ENCODE data around the gene LKAAEAR1. TPM values are rescaled to one million over a fixed set of nuclear protein-coding genes. Genes with fewer than 3 reads are reported as not detected.

The LKAAEAR1 gene
- total and polyA plus RNA-seq, 3 experiments from 2014 or later: 0.29 to 1.2 (median 0.39) TPM

DNA sequence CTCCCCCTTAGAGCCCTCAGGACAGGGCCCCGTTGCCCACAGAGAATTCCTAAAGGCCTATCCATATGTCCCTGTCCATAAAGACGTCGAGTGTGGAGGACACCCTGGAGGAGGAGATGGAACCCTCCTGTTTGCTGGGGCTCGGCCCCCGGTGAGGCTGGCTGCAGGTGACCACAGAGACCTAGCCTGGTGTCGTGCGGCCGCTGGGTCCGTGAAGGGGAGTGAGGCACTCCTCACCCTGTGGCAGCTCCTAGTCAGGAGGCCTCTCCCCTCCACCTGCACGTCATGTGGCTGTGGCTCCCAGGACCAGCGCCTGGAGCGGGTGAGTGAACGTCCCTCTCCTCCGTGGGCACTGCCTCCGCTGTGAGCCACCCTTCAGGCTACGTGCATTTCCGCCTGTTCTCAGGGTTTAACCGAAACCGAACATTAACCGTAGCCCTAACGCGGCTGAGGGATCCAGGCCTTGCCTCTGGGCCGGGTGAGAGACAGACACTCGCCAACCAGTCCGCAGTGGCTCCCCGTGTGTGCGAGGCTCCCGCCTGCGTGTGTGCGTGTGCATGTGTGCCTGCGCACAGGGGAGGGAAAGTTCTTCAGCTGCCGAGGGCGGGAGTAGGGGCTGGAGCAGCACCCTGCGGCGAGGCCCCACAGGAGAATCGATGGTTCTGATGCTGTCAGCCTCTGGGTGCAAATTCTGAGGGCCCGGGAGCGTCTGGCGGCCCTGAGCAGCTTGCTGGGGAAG, 27.1 kb downstream of the LKAAEAR1 start:
- no peaks in the 10 kb centered on the region for H3K9me3 ChIP-seq (ENCODE audit: low read length)
- peaks cover 8% of the 10 kb centered on the region for H3K4me1 ChIP-seq (ENCODE audit: insufficient read depth, low read length)
- peaks cover 9 to 19% of the 10 kb centered on the region in 2 donors for H3K27me3 Mint-ChIP-seq
- no peak overlapping the region for H3K27ac Mint-ChIP-seq
- H3K27me3 ChIP-seq (ENCODE audit: insufficient read depth, low read length, poor library complexity, severe bottlenecking): peaks cover 2% of the 10 kb centered on the region
- peak overlapping the region in 4 of 7 donors; percentile 36 to 53 (median 42) for H3K4me3 Mint-ChIP-seq
- no peak overlapping the region for H3K27ac ChIP-seq (ENCODE audit: low read depth, low read length)
- CTCF ChIA-PET: interaction anchor here (0.6 to 3.2 kb wide), 13 partner anchors 13 to 476 kb away, joined by 3 to 28 read pairs (median 4); partner anchors contain the start of genes C20orf204, LKAAEAR1, PRPF6 and SAMD10
- no peak overlapping the region for H3K4me3 ChIP-seq (ENCODE audit: low read length)
- H3K36me3 Mint-ChIP-seq: no peaks in the 10 kb centered on the region
- peaks cover 2 to 15% (median 13%) of the 10 kb centered on the region in 3 donors for H3K4me1 Mint-ChIP-seq
- POLR2A ChIA-PET: interaction anchor here (0.9 kb wide), 1 partner anchor 18 kb away, joined by 4 read pairs; no protein-coding TSS in a partner anchor
- H3K36me3 ChIP-seq (ENCODE audit: insufficient read depth, low read length): no peaks in the 10 kb centered on the region
- H3K9me3 Mint-ChIP-seq: no peaks in the 10 kb centered on the region
- no peak for DNase-seq

DNA sequence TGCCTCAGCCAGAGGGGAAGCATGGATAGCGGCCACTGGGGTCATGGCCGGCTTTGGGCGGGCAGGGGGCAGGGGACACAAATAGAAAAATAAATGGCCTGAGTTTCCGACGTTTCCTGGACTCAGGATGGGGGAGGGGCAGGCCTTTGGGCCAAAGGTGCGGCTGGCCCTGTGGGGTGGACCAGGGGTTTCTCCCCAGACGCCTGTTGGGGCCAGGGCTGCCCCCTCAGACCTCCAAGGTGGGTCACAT, 27.6 kb downstream of the LKAAEAR1 start:
- Histone ChIP-seq H3K4me1 (ENCODE audit: insufficient read depth, low read length) (peaks cover 8% of the 10 kb centered on the region), H3K4me3 (ENCODE audit: low read length) (no peak overlapping the region), H3K36me3 (ENCODE audit: insufficient read depth, low read length) (no peaks in the 10 kb centered on the region), H3K27ac (ENCODE audit: low read depth, low read length) (no peak overlapping the region), H3K27me3 (ENCODE audit: insufficient read depth, low read length, poor library complexity, severe bottlenecking) (peaks cover 7% of the 10 kb centered on the region), H3K9me3 (ENCODE audit: low read length) (no peaks in the 10 kb centered on the region)
- no peak for DNase-seq
- Mint-ChIP-seq H3K27me3 (peaks cover 9 to 24% of the 10 kb centered on the region in 2 donors), H3K4me3 (no peak overlapping the region), H3K4me1 (peaks cover 2 to 13% (median 12%) of the 10 kb centered on the region in 3 donors), H3K9me3 (no peaks in the 10 kb centered on the region), H3K27ac (no peak overlapping the region), H3K36me3 (no peaks in the 10 kb centered on the region)
- ChIA-PET POLR2A (no interaction called here), CTCF (interaction anchor here (1.5 kb wide), 1 partner anchor 21 kb away, joined by 9 read pairs; no protein-coding TSS in a partner anchor)

GRCh38 chr20:64055893-64056638, 28.1 kb downstream of the LKAAEAR1 start:
- Histone ChIP-seq H3K4me3 (ENCODE audit: low read length) (no peak overlapping the region), H3K9me3 (ENCODE audit: low read length) (no peaks in the 10 kb centered on the region), H3K4me1 (ENCODE audit: insufficient read depth, low read length) (peaks cover 8% of the 10 kb centered on the region), H3K27me3 (ENCODE audit: insufficient read depth, low read length, poor library complexity, severe bottlenecking) (peaks cover 12% of the 10 kb centered on the region), H3K27ac (ENCODE audit: low read depth, low read length) (no peak overlapping the region), H3K36me3 (ENCODE audit: insufficient read depth, low read length) (no peaks in the 10 kb centered on the region)
- no peak overlapping the region for H3K27ac Mint-ChIP-seq
- H3K4me1 Mint-ChIP-seq: peaks cover 2 to 13% (median 12%) of the 10 kb centered on the region in 3 donors
- H3K4me3 Mint-ChIP-seq: no peak overlapping the region
- no peaks in the 10 kb centered on the region for H3K9me3 Mint-ChIP-seq
- POLR2A ChIA-PET: no interaction called here
- H3K27me3 Mint-ChIP-seq: peaks cover 10 to 25% of the 10 kb centered on the region in 2 donors
- CTCF ChIA-PET: interaction anchor here (1.5 kb wide), 1 partner anchor 21 kb away, joined by 9 read pairs; no protein-coding TSS in a partner anchor
- no peak for DNase-seq
- H3K36me3 Mint-ChIP-seq: no peaks in the 10 kb centered on the region

DNA sequence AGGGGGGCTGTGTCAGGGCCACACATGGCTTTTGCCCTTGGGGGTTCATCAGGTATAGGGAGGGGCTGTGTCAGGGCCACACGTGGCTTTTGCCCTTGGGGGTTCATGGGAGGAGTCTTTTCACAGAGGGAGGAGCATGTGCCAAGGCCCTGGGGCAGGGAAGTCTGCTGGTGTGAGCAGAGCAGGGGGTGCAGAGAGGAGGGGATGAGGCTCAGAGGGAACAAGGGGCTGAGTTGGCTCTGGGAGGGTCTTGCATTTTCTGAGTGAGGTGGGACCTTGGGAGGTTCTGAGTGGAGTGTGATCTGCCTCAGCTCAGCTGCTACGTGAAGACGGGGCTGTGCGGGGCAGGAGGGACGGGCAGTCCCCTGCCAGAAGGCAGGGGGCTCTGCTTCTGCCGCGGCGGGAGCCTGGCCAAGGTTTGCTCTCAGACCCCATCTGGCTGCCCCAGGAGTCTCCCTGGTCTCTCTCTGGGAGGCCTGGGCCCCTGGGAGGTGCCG, 28.8 kb downstream of the LKAAEAR1 start:
- ChIA-PET POLR2A (no interaction called here), CTCF (interaction anchor here (0.9 kb wide), 1 partner anchor 17 kb away, joined by 3 read pairs; no protein-coding TSS in a partner anchor)
- H3K27ac Mint-ChIP-seq: no peak overlapping the region
- peaks cover 16 to 31% of the 10 kb centered on the region in 2 donors for H3K27me3 Mint-ChIP-seq
- Histone ChIP-seq H3K9me3 (ENCODE audit: low read length) (no peaks in the 10 kb centered on the region), H3K27ac (ENCODE audit: low read depth, low read length) (no peak overlapping the region), H3K27me3 (ENCODE audit: insufficient read depth, low read length, poor library complexity, severe bottlenecking) (peaks cover 16% of the 10 kb centered on the region), H3K4me1 (ENCODE audit: insufficient read depth, low read length) (peaks cover 8% of the 10 kb centered on the region), H3K4me3 (ENCODE audit: low read length) (no peak overlapping the region), H3K36me3 (ENCODE audit: insufficient read depth, low read length) (no peaks in the 10 kb centered on the region)
- H3K36me3 Mint-ChIP-seq: no peaks in the 10 kb centered on the region
- H3K4me3 Mint-ChIP-seq: no peak overlapping the region
- no peaks in the 10 kb centered on the region for H3K9me3 Mint-ChIP-seq
- no peak for DNase-seq
- H3K4me1 Mint-ChIP-seq: peaks cover 2 to 13% (median 12%) of the 10 kb centered on the region in 3 donors

DNA sequence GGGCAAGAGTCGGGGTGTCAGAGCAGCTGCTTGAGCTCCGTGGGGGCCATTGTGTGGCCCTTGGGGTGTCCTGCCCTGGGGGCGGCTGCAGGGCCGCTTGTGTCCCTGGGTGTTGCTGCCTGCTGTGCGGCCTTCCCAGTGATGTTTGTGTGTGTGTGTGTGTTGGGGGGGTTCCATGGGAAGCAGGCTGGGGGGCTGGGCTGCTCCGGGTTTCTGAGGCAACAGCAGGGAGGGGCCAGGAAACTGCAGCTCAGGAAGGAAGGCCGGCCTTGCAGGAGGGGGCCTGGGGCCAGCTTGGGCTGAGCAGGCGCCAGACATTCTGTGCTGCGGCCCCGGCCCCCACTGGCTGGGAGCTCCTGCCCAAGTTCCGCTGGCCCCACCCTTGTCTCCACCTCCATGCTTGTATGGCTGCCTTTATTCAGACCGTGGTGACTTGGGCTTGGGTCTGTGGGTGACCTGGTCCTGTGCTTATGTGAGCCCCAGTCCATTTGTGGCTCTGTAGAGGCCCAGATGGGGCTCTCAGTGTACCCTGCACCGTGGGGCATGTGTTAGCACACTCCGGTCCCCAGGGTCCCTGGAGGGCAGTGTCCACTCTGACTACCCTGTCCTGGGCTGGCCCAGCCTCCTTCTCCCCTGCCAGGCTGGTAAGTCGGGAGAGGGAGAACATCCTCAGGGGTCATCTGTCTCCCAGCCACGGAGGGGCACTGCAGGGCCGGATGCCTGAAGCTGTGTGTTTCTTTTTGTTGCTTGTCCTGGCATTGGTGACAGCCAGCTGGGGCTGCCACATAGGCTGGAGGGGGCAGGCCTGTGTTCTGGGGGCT, 30.1 kb downstream of the LKAAEAR1 start:
- Mint-ChIP-seq H3K27me3 (peaks cover 17 to 33% of the 10 kb centered on the region in 2 donors), H3K27ac (peak overlapping the region in 1 of 8 donors; percentile 54), H3K9me3 (no peaks in the 10 kb centered on the region), H3K36me3 (no peaks in the 10 kb centered on the region), H3K4me3 (peak overlapping the region in 1 of 7 donors; percentile 59), H3K4me1 (peaks cover 2 to 13% (median 13%) of the 10 kb centered on the region in 3 donors)
- H3K9me3 ChIP-seq (ENCODE audit: low read length): no peaks in the 10 kb centered on the region
- CTCF ChIA-PET: interaction anchor here (1.1 to 1.2 kb wide), 2 partner anchors 9 to 14 kb away, joined by 3 to 4 read pairs; no protein-coding TSS in a partner anchor
- H3K4me1 ChIP-seq (ENCODE audit: insufficient read depth, low read length): peaks cover 15% of the 10 kb centered on the region
- H3K36me3 ChIP-seq (ENCODE audit: insufficient read depth, low read length): no peaks in the 10 kb centered on the region
- POLR2A ChIA-PET: no interaction called here
- H3K4me3 ChIP-seq (ENCODE audit: low read length): no peak overlapping the region
- peak overlapping the region; percentile 54 for H3K27ac ChIP-seq (ENCODE audit: low read depth, low read length)
- no peak for DNase-seq
- peaks cover 23% of the 10 kb centered on the region for H3K27me3 ChIP-seq (ENCODE audit: insufficient read depth, low read length, poor library complexity, severe bottlenecking)

- H3K27ac ChIP-seq (ENCODE audit: low read depth, low read length): no peak overlapping the region
- Mint-ChIP-seq H3K27me3 (peaks cover 17 to 35% of the 10 kb centered on the region in 2 donors), H3K4me1 (peaks cover 2 to 13% (median 10%) of the 10 kb centered on the region in 3 donors), H3K27ac (peak overlapping the region in 1 of 8 donors; percentile 33), H3K36me3 (no peaks in the 10 kb centered on the region), H3K9me3 (no peaks in the 10 kb centered on the region), H3K4me3 (no peak overlapping the region)
- H3K4me3 ChIP-seq (ENCODE audit: low read length): no peak overlapping the region
- no peak for DNase-seq
- H3K36me3 ChIP-seq (ENCODE audit: insufficient read depth, low read length): no peaks in the 10 kb centered on the region
- CTCF ChIA-PET: interaction anchor here (1.2 to 1.3 kb wide), 2 partner anchors 9 to 14 kb away, joined by 3 to 8 read pairs; no protein-coding TSS in a partner anchor
- H3K9me3 ChIP-seq (ENCODE audit: low read length): no peaks in the 10 kb centered on the region
- peaks cover 23% of the 10 kb centered on the region for H3K27me3 ChIP-seq (ENCODE audit: insufficient read depth, low read length, poor library complexity, severe bottlenecking)
- POLR2A ChIA-PET: no interaction called here
- peaks cover 15% of the 10 kb centered on the region for H3K4me1 ChIP-seq (ENCODE audit: insufficient read depth, low read length)
Measured at GRCh38 chr20:64052987-64053840, 31.0 kb downstream of the LKAAEAR1 start.

GRCh38 chr20:64052326-64052722, 31.9 kb downstream of the LKAAEAR1 start:
- H3K4me3 ChIP-seq (ENCODE audit: low read length): no peak overlapping the region
- Mint-ChIP-seq H3K9me3 (no peaks in the 10 kb centered on the region), H3K4me3 (no peak overlapping the region), H3K36me3 (no peaks in the 10 kb centered on the region), H3K27ac (no peak overlapping the region), H3K4me1 (peaks cover 2 to 10% (median 2%) of the 10 kb centered on the region in 3 donors), H3K27me3 (peaks cover 16 to 40% of the 10 kb centered on the region in 2 donors)
- ChIA-PET CTCF (interaction anchor here (1.3 kb wide), 1 partner anchor 13 kb away, joined by 8 read pairs; no protein-coding TSS in a partner anchor), POLR2A (no interaction called here)
- peaks cover 7% of the 10 kb centered on the region for H3K4me1 ChIP-seq (ENCODE audit: insufficient read depth, low read length)
- peaks cover 25% of the 10 kb centered on the region for H3K27me3 ChIP-seq (ENCODE audit: insufficient read depth, low read length, poor library complexity, severe bottlenecking)
- no peak for DNase-seq
- no peaks in the 10 kb centered on the region for H3K36me3 ChIP-seq (ENCODE audit: insufficient read depth, low read length)
- no peaks in the 10 kb centered on the region for H3K9me3 ChIP-seq (ENCODE audit: low read length)
- no peak overlapping the region for H3K27ac ChIP-seq (ENCODE audit: low read depth, low read length)
